HG03571 (cell line): ENCODE measurements around the gene PTGER3.
A peak's percentile ranks its signal among the peaks of the same experiment; 100 is the strongest.

Source experiments
- ATAC-seq: cut with Tn5 transposase; IDR thresholded peaks from one replicate; pipeline ENCODE4 v1.9.1; 2021; ENCODE audit not compliant: unreplicated experiment

The PTGER3 gene

GRCh38 chr1:71053146-71053545 is 5.5 kb upstream of the PTGER3 start:
- no peak for ATAC-seq

DNA sequence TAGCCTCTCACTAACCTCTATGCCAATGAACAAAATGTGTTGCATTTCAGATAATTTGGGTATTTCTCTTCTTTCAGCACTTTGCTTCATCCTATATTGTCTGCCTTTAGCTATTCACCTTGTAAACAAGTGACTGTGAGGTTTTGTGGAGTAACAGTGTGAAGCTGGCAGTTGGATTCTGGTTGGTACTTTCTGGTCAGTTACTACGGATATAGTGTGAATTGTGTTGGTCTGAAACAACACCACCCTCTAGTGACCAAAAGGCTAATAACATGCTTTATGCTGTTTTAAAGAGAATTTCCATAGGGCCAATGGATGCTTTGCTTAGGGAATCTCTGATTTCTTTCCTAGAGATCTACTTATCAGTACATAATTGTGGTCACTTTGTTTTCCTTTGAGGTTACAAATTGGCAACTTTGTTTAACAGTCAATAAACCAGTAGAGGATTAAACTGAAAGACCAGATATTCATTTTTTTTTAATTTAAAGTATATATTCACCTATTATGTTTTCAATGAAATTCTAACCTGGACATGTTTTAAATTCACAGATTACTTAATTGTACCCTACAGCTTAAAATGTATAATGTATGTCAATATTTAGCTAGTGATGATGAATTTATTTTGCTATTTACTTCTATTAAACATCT is 2.5 kb upstream of the PTGER3 start:
- peak; percentile 46 for ATAC-seq

GRCh38 chr1:71046891-71047634 is 553 bp downstream of the PTGER3 start:
- no peak for ATAC-seq

GRCh38 chr1:71045463-71046028 is 2.1 kb downstream of the PTGER3 start:
- ATAC-seq = no peak

GRCh38 chr1:71044833-71045232 is 2.8 kb downstream of the PTGER3 start:
- no peak for ATAC-seq

DNA sequence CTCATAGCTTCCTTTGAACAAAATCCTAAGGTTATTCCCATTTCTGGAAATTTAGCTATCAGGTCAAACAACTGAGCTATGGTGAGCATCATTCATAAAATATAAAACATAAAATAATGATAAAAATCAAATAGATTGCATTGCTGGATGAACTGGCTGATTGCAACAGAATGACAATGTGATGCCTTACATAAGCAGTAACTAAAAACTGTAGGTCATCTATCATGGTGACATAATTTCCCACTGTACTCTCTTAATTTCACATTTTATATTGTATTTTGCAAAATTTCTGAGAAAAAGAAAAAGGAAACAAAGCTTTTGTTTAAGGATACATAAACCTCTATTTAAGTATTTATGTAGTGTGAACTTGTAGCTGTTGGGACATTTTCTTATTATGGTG is 4.6 kb downstream of the PTGER3 start:
- ATAC-seq = no peak

GRCh38 chr1:71041806-71042205 is 5.8 kb downstream of the PTGER3 start:
- ATAC-seq = no peak

DNA sequence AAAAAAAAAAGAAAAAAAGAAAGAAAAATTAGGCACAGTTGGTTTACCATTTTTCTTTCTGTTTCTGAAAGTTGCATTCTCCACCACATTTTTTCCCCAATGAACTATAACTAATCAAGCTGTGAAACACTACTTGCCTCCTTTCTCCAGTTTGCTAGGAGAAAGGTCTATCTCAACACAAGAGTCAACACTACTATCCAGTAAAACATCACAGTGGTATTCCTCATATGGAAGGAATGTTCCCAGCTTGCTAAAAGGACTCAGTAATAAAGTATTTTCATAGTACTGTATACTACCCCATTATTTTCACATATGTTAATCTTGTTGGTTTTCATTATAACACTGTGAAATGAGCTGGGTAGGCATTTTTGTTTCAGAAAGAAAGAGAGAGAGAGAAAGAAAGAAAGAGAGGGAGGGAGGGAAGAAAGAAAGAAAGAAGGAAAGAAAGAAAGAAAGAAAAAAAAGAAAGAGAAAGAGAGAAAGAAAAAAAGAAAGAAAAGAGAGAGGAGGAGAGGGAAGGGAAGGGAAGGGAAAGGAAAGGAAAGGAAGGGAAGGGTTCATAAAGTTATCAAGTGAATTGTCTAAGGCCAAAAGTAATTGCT is 7.9 kb downstream of the PTGER3 start:
- no peak for ATAC-seq

GRCh38 chr1:71038942-71039341 is 8.7 kb downstream of the PTGER3 start:
- ATAC-seq = no peak

DNA sequence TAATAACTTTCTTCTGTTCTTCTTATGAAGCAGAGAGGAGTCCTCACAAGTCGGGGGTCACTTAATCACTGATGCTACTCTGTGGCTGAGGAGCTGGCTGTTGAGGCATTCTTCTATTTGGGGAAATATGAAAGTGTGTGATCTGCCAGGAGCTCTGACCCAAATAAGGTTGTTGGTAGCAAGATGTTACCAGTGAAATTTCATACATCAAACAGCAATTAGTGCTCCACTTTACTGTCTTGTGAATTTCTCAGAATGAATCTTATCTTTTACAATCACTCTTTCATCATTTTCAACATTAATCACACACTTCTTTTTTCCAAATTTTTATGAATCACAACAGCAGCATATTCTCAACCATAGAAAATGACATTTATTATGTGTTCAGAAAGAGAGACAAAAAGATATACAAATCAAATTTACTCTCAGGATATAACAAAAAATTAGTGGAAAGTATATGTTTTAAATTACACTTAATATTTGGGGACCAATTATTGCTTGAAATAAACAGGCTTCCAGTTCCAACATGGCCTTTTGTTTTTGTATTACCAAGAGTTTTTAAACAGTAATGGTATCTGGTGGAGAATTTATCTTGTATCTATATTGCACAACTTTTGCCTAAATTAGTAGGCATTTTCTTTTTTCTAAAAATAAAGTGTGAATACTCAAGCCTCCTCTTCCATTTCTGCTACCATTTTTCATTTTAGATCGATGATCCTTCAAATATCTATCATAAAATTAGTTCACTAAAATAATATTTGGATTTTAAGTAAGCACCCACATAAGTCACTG is 9.6 kb downstream of the PTGER3 start:
- no peak for ATAC-seq

DNA sequence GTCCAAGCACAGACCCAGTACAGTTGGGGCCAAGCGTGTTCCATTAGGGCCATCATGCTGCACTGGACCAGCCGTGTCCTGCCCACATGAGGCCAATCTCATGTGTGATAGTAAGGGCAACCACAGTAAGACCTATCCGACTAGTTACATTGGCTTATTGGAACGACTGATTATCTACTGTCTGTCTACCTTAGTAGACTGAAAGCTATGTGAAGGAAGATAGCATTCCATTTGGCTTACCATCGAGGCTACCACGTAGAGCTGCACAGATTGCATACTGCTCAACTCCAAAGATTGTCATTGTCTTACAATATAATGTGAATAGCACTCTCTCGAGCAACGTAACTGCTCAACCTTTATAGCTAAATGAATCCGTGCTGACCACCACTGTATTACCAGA is 10.6 kb downstream of the PTGER3 start:
- no peak for ATAC-seq

DNA sequence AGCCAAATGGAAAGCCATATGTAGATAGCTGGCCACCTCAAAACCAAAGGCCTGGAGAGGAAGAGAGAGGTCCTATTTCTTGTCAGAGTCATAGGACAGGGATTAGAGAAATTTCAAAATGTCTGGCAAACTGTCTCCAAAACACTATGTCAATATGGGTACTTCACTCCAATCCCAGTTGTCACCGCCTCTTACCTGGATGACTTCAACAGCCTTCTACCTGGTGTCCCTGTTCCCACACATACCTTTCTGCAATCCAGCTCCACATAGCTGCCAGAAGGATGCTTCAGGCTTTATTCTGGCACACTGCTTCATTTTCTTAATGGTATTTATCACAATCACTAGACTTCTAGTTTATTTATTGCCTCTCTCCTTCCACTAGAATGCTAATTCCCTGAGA is 14.5 kb downstream of the PTGER3 start:
- no peak for ATAC-seq

GRCh38 chr1:71031426-71031825 is 16.2 kb downstream of the PTGER3 start:
- no peak for ATAC-seq

DNA sequence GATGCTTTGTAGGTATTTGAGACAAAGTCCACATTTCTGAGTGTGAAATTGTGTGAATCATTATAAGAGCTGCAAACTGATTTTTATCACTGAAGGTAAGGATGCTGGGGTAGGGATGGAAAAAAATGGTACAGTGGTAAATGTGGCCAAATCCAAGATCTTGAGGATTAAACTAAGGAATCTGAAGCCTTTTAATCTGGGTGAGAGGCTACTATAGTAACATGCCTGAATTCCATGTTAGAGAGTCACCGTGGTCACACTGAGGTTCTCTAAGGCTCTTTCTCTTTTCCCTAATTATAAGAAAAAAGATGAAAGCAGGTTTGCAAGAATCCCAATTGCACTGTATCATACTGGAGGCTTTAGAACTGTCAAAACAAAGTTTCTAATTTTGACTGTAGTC is 17.6 kb downstream of the PTGER3 start:
- ATAC-seq = no peak

- ATAC-seq = no peak
Measured at GRCh38 chr1:71028981-71029380, 18.6 kb downstream of the PTGER3 start.

GRCh38 chr1:71027991-71028390 is 19.6 kb downstream of the PTGER3 start:
- ATAC-seq = no peak

DNA sequence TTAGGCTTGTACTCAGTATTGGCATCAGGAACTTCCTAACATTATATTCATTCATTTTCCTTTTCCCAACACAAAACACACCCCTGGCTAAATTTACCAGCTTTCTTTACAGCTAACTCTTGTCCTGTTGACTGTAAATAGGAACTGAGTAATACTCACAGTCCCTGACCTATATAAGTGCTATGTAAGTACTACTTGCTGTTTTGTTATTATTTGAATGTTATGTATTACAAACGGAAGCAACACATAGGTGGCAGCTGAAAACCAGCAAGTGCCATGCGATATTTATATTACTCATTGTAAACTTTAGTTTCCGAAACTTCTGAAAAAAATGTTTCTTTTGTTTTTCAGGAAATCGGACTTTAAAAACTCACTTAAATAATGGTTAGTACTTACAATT is 21.5 kb downstream of the PTGER3 start:
- no peak for ATAC-seq

DNA sequence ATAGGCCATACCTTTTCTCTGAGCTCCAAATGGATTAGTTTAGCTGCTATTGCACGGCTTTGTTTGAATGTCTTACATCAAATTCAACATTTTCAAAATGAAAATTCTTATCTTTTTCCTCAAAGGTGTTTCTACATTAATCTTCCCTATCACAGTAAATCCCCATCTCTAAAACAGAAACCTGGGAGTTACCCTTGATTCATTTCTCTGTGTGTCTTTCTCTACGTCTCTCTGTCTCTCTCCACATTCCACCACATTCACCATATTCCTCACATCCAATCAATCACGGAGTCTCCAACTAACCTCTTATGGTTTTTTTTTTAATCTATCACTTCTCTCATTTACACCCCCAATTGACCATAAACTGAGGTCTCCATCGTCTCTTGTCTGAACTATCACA is 24.1 kb downstream of the PTGER3 start:
- ATAC-seq = no peak

- ATAC-seq = no peak
Measured at GRCh38 chr1:71019233-71019969, 28.2 kb downstream of the PTGER3 start.

DNA sequence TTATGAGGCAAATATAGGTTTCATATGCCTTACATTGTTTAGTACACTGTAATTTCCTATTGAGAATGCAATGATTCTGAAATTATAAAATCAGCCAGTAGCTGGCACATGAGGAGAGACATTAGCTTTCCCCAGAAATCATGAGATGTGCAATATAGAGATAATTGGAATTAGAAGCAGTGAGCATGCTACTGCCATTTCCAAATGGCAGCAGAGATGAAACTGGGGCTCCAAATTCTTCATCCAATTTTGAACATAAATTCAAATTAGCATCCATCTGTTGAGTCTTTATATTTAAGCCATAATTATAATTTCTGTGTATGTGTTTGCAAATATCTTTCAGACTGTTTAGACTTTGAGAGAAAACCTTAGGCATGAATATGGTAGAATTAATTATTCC is 28.8 kb downstream of the PTGER3 start:
- ATAC-seq = no peak

GRCh38 chr1:71015745-71016144 is 31.9 kb downstream of the PTGER3 start:
- ATAC-seq = no peak
